ENCODE results near the gene KRT40. TPM values are rescaled to one million over a fixed set of nuclear protein-coding genes. Genes with fewer than 3 reads are reported as not detected.

KRT40 gene
- total and polyA plus RNA-seq, 10 of the 15 experiments (the other 5 are each of a cell fraction or from before 2014, with no cell fraction given) = not detected

- TF ChIP-seq, protein P1, sequence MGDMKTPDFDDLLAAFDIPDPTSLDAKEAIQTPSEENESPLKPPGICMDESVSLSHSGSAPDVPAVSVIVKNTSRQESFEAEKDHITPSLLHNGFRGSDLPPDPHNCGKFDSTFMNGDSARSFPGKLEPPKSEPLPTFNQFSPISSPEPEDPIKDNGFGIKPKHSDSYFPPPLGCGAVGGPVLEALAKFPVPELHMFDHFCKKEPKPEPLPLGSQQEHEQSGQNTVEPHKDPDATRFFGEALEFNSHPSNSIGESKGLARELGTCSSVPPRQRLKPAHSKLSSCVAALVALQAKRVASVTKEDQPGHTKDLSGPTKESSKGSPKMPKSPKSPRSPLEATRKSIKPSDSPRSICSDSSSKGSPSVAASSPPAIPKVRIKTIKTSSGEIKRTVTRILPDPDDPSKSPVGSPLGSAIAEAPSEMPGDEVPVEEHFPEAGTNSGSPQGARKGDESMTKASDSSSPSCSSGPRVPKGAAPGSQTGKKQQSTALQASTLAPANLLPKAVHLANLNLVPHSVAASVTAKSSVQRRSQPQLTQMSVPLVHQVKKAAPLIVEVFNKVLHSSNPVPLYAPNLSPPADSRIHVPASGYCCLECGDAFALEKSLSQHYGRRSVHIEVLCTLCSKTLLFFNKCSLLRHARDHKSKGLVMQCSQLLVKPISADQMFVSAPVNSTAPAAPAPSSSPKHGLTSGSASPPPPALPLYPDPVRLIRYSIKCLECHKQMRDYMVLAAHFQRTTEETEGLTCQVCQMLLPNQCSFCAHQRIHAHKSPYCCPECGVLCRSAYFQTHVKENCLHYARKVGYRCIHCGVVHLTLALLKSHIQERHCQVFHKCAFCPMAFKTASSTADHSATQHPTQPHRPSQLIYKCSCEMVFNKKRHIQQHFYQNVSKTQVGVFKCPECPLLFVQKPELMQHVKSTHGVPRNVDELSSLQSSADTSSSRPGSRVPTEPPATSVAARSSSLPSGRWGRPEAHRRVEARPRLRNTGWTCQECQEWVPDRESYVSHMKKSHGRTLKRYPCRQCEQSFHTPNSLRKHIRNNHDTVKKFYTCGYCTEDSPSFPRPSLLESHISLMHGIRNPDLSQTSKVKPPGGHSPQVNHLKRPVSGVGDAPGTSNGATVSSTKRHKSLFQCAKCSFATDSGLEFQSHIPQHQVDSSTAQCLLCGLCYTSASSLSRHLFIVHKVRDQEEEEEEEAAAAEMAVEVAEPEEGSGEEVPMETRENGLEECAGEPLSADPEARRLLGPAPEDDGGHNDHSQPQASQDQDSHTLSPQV (IDR thresholded peaks at IDR 0.05) = no peak
- no peak for TF ChIP-seq ASH2L (IDR thresholded peaks at IDR 0.05; ENCODE audit: borderline replicate concordance, low read depth)
- TF ChIP-seq MAX (IDR thresholded peaks at IDR 0.05; ENCODE audit: low read depth, low read length) = no peak
- TF ChIP-seq, protein P2, sequence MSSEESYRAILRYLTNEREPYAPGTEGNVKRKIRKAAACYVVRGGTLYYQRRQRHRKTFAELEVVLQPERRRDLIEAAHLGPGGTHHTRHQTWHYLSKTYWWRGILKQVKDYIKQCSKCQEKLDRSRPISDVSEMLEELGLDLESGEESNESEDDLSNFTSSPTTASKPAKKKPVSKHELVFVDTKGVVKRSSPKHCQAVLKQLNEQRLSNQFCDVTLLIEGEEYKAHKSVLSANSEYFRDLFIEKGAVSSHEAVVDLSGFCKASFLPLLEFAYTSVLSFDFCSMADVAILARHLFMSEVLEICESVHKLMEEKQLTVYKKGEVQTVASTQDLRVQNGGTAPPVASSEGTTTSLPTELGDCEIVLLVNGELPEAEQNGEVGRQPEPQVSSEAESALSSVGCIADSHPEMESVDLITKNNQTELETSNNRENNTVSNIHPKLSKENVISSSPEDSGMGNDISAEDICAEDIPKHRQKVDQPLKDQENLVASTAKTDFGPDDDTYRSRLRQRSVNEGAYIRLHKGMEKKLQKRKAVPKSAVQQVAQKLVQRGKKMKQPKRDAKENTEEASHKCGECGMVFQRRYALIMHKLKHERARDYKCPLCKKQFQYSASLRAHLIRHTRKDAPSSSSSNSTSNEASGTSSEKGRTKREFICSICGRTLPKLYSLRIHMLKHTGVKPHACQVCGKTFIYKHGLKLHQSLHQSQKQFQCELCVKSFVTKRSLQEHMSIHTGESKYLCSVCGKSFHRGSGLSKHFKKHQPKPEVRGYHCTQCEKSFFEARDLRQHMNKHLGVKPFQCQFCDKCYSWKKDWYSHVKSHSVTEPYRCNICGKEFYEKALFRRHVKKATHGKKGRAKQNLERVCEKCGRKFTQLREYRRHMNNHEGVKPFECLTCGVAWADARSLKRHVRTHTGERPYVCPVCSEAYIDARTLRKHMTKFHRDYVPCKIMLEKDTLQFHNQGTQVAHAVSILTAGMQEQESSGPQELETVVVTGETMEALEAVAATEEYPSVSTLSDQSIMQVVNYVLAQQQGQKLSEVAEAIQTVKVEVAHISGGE (CRISPR knock-in tag; IDR thresholded peaks at IDR 0.05) = no peak
- no peak for TF ChIP-seq SMARCA5 (IDR thresholded peaks at IDR 0.05)
- no peak for TF ChIP-seq BHLHE40 (IDR thresholded peaks at IDR 0.05; ENCODE audit: borderline replicate concordance in 1 of 2, low read depth in 2 of 2, low read length in 1 of 2)
- TF ChIP-seq, protein P3, sequence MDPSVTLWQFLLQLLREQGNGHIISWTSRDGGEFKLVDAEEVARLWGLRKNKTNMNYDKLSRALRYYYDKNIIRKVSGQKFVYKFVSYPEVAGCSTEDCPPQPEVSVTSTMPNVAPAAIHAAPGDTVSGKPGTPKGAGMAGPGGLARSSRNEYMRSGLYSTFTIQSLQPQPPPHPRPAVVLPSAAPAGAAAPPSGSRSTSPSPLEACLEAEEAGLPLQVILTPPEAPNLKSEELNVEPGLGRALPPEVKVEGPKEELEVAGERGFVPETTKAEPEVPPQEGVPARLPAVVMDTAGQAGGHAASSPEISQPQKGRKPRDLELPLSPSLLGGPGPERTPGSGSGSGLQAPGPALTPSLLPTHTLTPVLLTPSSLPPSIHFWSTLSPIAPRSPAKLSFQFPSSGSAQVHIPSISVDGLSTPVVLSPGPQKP (IDR thresholded peaks at IDR 0.05; ENCODE audit: low read depth, low read length) = no peak
- TF ChIP-seq NR2F1 (conservative IDR thresholded peaks at IDR 0.05) = no peak
Observed at GRCh38 chr17:40952661-40953060, 31.5 kb downstream of the KRT40 start (continued).
